ENCODE data around the gene EFCC1.
"Not testable (repeated sequence)": the region's sequence is repeated elsewhere in the genome, so short reads cannot be mapped to it uniquely, and the experiment has no call there.

The EFCC1 gene

DNA sequence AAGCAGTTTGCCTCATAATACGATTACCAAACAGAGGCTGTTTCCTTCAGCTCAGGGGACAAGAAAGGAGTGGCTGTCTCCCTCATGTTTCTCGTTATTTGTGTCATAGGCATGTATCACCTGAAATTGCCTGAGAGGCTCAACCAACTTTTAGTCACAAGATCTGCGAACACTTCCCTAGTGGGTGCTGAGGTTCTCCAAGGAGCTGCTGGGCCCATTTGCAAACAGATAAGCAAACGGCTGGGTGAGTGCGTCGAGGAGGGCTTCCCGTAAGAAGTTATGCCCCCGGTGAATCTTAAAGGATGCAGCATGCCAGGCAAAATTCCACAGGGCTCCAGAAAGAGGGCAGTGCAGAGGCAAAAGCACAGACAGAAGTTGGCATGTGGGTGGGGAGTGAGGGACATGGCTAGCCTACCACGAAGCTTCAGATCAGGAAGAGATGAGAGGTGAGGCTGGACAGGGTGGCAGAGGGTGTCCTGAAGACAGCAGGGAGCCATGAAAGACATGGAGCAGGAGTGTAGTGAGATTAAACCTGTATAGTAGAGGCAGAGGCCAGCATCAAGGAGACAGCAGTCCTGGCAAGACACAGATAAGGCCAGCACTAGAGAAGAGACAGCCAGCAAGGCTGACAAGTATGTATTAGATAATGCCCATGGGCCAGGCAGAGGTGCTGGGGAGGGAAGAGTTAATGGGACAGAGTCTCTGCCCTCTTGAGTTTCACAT is 55.5 kb downstream of the EFCC1 start:
- DNase-seq (ENCODE audit: low spot score) = no peak

DNA sequence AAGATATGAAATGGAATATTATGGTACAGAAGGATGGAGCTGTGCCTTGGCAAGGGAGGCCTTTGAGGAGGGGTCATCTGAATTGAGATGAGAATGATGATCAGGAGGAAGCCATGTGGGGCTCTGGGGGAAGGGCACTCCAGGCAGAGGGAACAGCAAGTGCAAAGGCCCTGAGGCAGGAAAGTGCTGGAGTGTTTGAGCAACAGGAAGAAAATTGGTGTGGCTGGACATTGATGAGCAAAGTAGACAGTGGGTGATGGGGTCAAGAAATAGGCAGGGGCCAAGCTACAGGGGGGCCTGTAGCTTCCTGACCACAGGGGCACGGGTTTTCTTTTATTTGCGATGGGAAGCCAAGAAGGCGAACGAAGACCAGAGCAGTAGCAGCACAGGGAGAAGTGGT is 56.1 kb downstream of the EFCC1 start:
- DNase-seq (ENCODE audit: low spot score) = no peak

DNA sequence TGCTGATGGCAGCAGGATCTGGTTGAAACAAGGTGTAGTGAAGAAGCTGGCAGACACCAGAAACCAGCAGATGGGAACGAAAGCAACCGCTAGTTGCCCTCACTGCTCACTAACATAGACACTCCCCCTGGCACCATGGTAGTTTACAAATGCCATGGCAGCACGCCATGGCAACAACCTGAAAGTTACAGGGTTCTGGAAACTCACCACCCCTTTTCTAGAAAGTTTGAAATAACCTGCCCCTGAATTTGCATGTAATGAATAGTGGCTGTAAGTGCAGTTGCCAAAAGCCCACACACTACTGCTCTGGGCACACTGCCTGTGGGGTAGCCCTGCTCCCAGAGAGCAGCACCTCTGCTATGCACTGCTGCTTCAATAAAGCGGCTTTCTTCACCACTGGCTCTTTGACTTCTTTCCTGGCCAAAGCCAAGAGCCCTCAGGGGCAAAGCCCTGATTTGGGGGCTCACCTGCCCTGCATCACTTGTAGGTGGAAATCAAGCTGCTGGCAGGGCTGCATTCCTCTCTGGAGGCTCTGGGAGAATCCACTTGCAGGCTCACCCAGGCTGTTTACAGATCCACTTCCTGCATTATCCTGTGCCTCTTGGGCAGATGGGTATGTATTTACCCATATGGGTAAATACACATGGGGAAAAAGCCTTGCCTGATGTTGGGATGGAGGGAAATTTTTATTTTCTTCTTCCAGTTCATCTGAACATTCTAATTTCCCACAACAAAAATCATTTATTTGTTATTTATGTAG is 57.5 kb downstream of the EFCC1 start:
- no peak for DNase-seq (ENCODE audit: low spot score)

DNA sequence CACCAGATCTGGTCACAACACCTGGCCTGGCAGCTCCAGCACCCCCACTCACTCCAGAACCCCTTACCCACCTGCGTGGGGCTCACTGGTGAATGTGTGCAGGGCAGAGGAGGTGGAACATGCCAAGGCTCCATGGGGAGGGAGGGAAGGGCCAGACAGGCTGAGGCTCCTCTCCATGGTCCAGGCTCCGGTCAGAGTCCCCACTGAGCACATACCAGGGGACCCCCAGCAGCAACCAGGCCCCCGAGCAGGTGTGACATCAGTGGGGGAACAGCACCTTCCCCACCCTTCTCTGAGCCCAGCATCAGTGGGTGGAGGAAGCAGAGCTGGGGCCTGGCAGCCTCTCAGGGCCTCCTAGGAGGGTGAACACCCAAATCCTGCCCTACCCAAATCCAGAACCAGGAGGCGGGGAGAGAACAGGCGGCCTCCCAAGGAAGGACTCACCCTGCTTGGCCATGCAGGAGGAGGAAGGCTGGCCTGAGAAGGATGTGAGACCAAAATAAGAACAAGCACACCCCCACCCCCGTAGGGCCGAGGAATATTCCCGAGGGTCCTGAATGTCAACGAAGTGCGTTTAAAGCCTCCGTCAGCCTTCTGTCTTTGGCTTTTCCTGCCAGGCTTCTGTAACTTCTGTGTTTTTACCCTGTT is 58.3 kb downstream of the EFCC1 start:
- no peak for DNase-seq (ENCODE audit: low spot score)

DNA sequence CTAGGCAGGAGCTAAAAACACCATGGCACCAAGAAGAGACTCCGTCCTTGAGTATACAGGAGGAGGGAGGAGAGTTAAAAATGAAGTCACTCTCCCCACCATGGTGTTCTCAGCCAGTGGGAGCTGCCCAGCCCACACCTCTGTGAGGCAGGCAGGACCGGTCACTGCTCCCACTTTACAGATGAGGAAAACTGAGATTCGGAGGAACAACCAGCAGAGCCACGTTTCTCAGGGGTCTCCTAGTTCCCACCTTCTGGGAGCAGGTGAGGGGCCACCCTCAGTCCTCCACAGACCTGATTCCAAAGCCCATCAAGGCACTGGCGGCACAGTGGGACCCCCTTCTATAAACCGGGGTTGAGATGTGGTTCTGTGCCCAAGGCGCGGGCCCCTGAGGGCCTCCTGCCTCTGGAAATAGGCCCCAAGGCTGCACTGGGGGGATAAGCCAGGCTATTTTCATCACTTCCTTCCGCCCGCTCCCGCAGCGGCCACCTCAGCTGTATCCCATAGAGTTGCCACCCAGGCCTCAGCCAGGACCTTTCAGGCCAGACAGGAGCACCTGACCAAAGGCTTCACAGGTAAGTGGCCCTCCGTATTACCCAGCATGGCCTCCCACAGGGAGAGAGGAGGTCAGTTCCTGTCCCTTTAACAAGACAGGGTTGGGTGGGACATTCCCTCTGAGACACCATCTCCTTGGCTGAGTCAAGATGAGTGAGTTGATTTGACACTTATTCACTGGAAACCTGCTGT is 59.3 kb downstream of the EFCC1 start, which contains the start of gene GP9:
GP9 (plus strand) TSS at position 504 of the 747 bp plus-strand sequence. CDS start 961 bp downstream, outside the sequence.
- no peak for DNase-seq (ENCODE audit: low spot score)

DNA sequence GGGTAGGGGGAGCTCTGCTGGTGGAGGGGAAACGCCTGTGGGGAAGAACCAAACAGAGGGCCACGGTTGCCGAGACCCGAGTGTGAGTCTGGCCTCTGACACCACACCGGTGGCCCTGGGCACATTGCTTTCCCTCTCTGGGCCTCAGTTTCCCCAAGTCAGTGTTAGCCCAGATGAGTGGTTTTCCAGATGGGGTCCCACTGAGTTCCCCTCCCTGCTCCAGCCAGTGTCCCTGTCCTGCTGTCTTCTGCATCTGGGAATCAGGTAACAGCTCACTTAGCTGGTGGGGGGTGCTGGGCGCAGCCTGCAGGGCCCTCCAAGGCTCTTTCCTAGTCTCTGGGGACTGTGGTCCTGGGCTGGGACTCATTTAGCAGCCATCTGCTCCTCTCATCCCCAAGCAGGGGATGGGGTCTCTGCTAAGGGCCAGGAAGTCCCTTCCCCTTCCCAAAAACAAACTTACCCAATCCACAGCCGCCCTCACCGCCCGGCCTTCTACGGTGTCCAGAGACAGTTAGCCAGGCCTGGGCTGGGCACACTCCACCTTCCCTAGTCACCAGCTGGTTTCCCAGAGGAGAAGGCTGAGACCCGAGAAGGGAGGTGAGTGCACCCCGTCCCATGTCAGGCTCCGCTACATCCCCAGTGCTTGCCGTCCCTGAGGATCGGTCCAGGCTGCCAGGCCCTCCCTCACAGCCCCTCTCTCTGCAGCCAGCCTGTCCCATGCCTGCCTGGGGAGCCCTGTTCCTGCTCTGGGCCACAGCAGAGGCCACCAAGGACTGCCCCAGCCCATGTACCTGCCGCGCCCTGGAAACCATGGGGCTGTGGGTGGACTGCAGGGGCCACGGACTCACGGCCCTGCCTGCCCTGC is 60.2 kb downstream of the EFCC1 start:
- DNase-seq (ENCODE audit: low spot score) = no peak

DNA sequence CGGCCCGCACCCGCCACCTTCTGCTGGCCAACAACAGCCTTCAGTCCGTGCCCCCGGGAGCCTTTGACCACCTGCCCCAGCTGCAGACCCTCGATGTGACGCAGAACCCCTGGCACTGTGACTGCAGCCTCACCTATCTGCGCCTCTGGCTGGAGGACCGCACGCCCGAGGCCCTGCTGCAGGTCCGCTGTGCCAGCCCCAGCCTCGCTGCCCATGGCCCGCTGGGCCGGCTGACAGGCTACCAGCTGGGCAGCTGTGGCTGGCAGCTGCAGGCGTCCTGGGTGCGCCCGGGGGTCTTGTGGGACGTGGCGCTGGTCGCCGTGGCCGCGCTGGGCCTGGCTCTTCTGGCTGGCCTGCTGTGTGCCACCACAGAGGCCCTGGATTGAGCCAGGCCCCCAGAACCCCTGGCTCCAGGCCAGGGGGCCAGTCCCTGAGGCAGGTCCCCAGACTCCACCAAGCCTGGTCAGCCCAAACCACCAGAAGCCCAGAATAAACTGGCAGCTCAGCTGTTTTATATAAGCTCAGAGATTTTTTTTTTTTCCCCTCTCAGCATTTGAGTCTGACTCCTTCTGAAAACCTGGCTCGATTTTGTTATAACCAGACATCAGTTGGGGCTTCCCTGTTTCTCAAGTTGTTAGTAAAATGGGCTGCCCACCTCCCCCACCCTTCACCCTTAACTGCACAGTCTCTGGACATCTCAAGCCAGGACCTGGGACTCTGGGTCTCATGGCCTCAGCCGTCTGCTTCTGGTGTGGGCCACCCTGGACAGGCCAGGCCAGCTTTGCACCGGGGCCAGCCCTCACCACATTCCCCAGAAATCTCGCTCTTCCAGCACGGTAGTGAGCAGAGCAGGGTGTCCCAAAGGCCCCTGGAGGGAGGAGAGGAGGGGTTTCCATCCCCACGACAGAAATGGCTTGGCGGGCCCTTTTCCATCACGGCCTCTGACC is 61.1 kb downstream of the EFCC1 start:
- DNase-seq (ENCODE audit: low spot score) = no peak

DNA sequence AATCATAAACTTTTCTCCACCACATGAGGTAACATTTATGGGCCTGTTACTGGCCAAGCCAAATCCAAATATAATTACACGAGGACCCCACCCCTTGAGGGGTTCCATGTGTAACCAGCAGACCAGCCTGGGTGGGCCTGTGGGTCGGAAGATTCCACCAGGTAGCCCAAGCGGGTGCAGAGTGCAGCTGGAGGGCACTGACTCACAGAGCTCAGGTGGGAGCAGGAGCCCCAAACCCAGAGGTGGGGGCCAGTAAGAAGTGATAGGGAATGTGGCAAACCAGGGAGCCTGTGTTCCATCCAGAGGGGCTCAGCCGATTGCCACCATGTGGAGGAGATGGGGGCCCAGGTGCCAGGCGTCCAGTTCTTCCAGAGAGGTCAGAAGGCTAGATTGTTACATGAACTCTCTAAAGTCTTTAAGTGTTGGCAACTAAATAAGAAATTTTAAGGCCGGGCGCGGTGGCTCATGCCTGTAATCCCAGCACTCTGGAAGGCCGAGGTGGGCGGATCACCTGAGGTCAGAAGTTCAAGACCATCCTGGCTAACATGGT is 62.1 kb downstream of the EFCC1 start:
- DNase-seq (ENCODE audit: low spot score) = no peak

DNA sequence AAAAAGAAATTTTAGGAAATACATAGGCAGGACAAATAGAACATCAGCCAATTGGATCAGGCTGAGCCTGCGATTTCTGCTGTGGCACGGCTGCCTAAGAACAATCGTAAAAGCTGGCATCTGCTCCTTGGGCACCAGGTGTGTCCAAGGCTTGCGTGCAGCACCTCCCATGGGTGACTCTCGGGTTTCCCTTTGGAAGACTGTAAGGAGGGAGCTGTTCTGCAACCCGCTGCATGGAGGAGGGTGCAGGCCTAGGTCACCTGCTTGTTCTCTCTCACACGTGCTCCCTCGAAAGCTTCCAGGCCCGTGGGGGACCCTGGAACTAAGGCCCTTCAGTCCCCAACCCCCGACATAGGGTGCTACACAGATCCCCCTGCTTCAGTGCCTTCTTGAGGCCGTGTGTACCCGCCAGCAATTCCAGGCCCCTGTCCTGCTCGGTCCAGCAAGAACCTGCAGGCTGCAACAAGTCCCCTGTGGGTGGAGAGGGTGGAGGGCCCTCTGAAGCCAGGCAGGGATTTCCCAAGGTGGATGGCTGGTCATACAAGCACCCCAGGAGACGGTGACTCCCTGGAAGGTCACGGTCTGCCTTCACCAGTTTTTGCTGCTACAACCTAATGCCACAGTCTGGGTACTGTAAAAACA is 62.9 kb downstream of the EFCC1 start:
- DNase-seq (ENCODE audit: low spot score) = no peak

DNA sequence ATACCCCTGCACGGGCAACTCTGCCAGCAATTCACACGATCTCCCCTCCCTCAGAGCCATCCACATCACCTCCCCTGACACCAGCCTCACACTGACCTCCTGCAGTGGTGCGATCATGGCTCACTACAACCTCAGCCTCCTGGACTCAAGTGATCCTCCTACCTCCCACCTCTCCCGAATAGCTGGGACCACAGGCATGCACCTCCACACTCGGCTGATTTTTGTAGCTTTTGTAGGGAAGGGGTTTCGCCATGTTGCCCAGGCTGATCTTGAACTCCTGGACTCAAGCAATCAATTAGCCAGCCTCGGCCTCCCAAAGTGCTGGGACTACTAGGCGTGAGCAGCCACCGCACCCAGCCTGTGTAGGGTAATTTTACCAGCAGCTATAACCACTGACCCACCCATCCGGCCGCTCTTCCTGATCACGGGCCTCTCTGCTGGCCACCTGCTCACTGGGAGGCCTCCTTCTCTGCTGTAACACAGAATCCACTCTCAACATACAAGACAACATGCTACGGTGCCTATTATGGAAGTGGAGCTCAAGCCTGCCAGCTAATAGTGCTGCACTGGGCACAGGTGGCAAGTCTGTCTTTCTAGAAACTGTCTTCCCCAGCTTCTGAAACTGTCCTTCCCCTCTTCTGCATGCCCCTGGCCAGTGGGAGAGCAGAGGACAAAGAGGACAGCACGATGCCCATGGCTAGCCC is 64.1 kb downstream of the EFCC1 start:
- DNase-seq (ENCODE audit: low spot score) = no peak

DNA sequence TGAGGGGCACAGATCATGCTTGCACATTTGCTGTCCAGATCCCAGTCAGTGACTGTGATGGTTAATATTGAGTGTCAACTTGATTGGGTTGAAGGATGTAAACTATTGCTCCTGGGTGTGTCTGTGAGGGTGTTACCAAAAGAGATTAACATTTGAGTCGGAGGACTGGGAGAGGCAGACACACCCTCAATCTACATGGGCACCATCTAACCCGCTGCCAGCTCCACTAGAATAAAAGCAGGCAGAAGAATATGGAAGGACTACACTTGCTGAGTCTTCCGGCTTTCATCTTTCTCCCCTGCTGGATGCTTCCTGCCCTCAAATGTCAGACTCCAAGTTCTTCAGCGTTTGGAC is 64.6 kb downstream of the EFCC1 start:
- DNase-seq (ENCODE audit: low spot score) = no peak

DNA sequence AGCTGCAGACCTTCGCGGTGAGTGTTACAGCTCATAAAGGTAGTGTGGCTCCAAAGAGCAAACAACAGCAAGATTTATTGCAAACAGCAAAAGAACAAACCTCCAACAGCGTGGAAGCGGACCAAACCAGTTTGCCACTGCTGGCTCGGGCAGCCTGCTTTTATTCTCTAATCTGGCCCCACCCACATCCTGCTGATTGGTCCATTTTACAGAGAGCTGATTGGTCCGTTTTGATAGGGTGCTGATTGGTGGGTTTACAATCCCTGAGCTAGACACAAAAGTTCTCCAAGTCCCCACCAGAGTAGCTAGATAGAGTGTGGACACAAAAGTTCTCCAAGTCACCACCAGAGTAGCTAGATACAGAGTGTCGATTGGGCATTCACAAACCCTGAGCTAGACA is 66.6 kb downstream of the EFCC1 start:
- DNase-seq (ENCODE audit: low spot score) = not testable (repeated sequence)

DNA sequence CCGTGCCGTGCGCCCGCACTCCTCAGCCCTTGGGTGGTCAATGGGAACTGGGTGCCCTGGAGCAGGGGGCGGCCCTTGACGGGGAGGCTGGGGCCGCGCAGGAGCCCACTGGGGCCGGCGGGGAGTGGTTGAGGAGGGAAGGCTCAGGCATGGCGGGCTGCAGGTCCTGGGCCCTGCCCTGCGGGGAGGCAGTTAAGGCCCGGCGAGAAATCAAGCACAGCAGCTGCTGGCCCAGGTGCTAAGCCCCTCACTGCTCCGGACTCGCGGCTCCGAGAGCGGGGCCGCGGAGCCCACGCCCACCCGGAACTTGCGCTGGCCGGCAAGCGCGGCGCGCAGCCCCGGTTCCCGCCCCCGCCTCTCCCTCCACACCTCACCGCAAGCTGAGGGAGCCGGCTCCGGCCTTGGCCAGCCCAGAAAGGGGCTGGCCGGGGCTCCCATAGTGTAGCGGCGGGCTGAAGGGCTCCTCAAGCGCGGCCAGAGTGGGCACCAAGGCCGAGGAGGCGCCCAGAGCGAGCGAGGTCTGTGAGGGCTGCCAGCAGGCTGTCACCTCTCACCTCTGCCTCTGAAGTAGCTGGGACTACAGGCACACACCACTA is 67.3 kb downstream of the EFCC1 start:
- no peak for DNase-seq (ENCODE audit: low spot score)

DNA sequence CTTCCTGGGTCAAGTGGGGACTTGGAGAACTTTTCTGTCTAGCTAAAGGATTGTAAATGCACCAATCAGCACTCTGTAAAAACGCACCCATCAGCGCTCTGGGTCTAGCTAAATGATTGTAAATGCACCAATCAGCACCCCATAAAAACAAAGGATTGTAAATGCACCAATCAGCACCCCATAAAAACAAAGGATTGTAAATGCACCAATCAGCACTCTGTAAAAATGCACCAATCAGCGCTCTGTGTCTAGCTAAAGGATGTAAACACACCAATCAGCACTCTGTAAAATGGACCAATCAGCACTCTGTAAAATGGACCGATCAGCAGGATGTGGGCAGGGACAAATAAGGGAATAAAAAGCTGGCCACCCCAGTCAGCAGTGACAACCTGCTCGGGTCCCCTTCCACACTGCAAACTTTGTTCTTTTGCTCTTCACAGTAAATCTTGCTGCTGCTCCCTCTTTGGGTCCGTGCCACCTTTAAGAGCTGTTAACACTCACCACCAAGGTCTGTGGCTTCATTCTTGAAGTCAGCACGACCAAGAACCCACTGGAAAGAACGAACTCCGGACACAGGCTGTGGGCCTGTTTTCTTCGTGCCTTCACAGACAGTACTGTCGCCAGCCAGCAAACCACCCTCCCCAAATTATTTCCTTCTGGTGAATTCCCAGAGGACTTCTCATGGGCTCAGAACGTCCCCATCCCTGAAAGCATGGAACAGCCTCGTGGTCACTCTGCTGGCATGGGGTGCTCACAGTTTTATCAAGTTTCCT is 68.4 kb downstream of the EFCC1 start:
- DNase-seq (ENCODE audit: low spot score) = not testable (repeated sequence)

DNA sequence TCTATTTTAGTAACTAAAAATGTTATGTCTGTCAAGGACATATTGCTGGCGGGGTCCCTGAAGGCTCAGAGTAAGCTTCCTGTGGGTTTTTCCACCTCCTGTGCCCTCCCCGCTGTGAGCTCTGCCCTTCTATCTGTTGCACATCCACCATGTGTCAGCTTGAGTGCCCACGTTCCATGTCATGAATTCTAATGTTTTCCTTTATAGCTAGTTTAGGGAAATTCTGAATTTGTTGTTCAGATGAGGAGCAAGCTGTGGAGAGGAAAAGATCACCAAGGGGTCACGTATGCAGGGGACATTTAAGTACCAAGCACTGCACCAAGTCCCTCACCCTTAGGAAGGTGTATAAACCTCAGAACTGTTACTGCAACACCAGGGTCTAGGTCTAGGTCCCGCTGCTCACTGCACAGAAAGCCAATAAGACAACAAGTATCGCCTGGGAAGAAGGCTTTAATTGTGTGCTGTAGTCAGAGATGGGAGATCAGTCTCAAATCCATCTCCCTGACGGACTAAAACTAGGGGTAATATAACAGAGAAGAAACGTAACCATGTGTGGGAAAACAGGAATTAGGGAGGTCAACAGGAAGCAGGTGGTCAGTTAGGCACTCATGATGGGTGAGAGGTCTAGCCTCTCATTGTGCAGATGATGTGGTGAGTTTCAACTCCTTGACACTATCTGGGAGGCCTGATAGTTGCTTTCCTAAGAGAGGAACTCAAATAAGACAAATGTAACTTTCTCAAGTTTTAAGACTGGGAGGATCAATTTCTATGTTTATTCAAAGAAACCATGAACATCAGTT is 69.2 kb downstream of the EFCC1 start:
- no peak for DNase-seq (ENCODE audit: low spot score)

DNA sequence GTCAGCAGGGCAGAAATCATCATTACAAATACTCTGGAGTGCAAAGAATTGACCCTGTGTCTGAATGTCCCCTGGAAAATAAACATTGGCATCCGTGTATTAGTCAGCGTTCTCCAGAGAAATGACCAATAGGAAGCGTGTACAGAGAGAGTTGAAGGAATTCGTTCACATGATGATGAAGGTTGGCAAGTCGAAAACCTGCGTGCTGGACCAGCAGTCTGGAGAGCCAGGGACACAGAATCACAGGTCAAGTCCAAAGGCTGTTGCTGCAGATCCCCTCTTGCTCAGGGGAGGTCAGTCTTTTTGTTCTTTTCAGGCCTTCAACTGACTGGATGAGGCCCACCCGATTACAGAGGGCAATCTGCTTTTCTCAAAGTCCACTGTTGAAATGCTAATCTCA is 76.1 kb downstream of the EFCC1 start:
- no peak for DNase-seq (ENCODE audit: low spot score)

DNA sequence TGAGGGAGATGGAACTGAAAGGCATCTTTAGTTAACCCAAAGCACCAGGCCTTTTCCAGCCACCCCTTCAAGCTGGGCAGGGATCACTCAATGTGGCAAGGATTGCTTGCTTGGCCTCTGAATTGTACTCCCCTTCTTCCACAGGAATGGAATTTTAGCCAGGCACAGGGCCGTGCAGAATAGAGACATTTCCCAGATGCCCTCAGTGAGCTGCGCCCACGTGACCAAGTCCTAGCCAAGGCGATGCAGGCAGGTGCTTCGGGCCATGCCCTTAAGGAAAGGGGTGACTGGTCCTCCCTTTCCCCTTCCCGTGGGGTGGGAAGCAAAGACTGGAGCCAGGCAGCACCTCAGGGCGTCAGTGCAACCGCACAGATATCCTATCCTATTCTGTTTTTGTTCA is 77.4 kb downstream of the EFCC1 start:
- DNase-seq (ENCODE audit: low spot score) = no peak

All from CD4-positive, alpha-beta T cell treated with Interleukin-6 at 100 ng/mL for 8 hours (primary cell).